NCI-H1417 treated with DMSO at 0.1 percent for 48 hours (cell line): Measurements from ENCODE around the gene TMEM183A.

Experiments used
- DNase-seq: peaks from one replicate; lab custom pipeline; 2025; lab: John Stamatoyannopoulos, UW

TMEM183A gene

GRCh38 chr1:203028784-203029553, 21.8 kb downstream of the TMEM183A start:
- DNase-seq, result no peak

GRCh38 chr1:203031467-203031866, 24.3 kb downstream of the TMEM183A start:
- DNase-seq, result no peak

GRCh38 chr1:203033287-203033686, 26.1 kb downstream of the TMEM183A start:
- DNase-seq, result no peak

- DNase-seq, result no peak
These were observed 26.7 kb downstream of the TMEM183A start for GRCh38 chr1:203033917-203034316.

GRCh38 chr1:203034422-203035110, 27.4 kb downstream of the TMEM183A start:
- DNase-seq, result no peak

- DNase-seq, result no peak
These were observed 28.2 kb downstream of the TMEM183A start for GRCh38 chr1:203035111-203036000.

- no peak for DNase-seq
These were observed 29.0 kb downstream of the TMEM183A start for GRCh38 chr1:203036135-203036534.

- DNase-seq, result no peak
These were observed 29.4 kb downstream of the TMEM183A start for GRCh38 chr1:203036537-203036936.

- DNase-seq, result no peak
These were observed 30.5 kb downstream of the TMEM183A start for GRCh38 chr1:203037509-203038190.

- DNase-seq, result no peak
These were observed 31.1 kb downstream of the TMEM183A start for GRCh38 chr1:203038217-203038741.

- peak; percentile 41 for DNase-seq
These were observed 31.9 kb downstream of the TMEM183A start for GRCh38 chr1:203038891-203039608.

- no peak for DNase-seq
These were observed 32.7 kb downstream of the TMEM183A start for GRCh38 chr1:203039609-203040512.

- no peak for DNase-seq
These were observed 33.5 kb downstream of the TMEM183A start for GRCh38 chr1:203040513-203041275.

GRCh38 chr1:203041351-203041932, 34.3 kb downstream of the TMEM183A start:
- DNase-seq, result no peak

- no peak for DNase-seq
These were observed 36.8 kb downstream of the TMEM183A start for GRCh38 chr1:203043830-203044545.

- DNase-seq, result no peak
These were observed 37.5 kb downstream of the TMEM183A start for GRCh38 chr1:203044546-203045250.

- DNase-seq, result no peak
These were observed 38.2 kb downstream of the TMEM183A start for GRCh38 chr1:203045336-203045735.
